Neuronal stem cell (in vitro differentiated cells): ENCODE measurements around the gene ZNF366.

ENCODE experiments used
- DNase-seq: peaks from one replicate; pipeline ENCODE4 v3.0.0-alpha.2; 2013; ENCODE audit warnings: low spot score
- H2AFZ ChIP-seq: one replicate; pipeline ENCODE4 v1.6.1; 2013; ENCODE audit warnings: mild to moderate bottlenecking, low read length, inconsistent platforms
- H2AK5ac ChIP-seq: 2 replicates; pipeline ENCODE4 v1.6.1; 2013; ENCODE audit warnings: low read depth, mild to moderate bottlenecking, inconsistent platforms, low read length, moderate library complexity, mixed read lengths
- H2BK120ac ChIP-seq: 2 replicates; pipeline ENCODE4 v1.6.1; 2013; ENCODE audit warnings: low read depth, mild to moderate bottlenecking, inconsistent platforms, low read length, moderate library complexity, mixed read lengths
- H2BK12ac ChIP-seq: one replicate; pipeline ENCODE4 v1.6.1; 2013; ENCODE audit warnings: low read length, inconsistent platforms
- H2BK15ac ChIP-seq: 2 replicates; pipeline ENCODE4 v1.6.1; 2013; ENCODE audit warnings: mild to moderate bottlenecking, low read length, inconsistent platforms, mixed read lengths
- H2BK5ac ChIP-seq: one replicate; pipeline ENCODE4 v1.6.1; 2013; ENCODE audit warnings: inconsistent platforms, mild to moderate bottlenecking, low read length, moderate library complexity
- H3K14ac ChIP-seq: one replicate; pipeline ENCODE4 v1.6.1; 2013; ENCODE audit warnings: low read length, inconsistent platforms
- H3K18ac ChIP-seq: 2 replicates; pipeline ENCODE4 v1.6.1; 2013; ENCODE audit warnings: low read length, inconsistent platforms
- H3K23ac ChIP-seq: 2 replicates; pipeline ENCODE4 v1.6.1; 2013; ENCODE audit warnings: low read depth, mild to moderate bottlenecking, mixed read lengths, low read length, inconsistent platforms; ENCODE audit not compliant: poor library complexity
- H3K27ac ChIP-seq: replicated peaks from 3 replicates; pipeline ENCODE4 v1.5.1; 2013; ENCODE audit warnings: low read length, inconsistent platforms
- H3K27me3 ChIP-seq, 3 experiments: 2 replicates each; pipeline ENCODE4 v1.6.1; 2013; ENCODE audit warnings: low read length in 3 of 3, mild to moderate bottlenecking in 2 of 3, inconsistent platforms in 1 of 3, low read depth in 1 of 3, mixed read lengths in 1 of 3, moderate library complexity in 1 of 3; ENCODE audit not compliant: control insufficient read depth in 3 of 3, insufficient read depth in 3 of 3
- H3K36me3 ChIP-seq, 2 donors: replicated peaks in 1 of 2; 2 replicates each; pipeline ENCODE4 v1.6.1; 2013; ENCODE audit warnings: low read length in 2 of 2; ENCODE audit not compliant: control insufficient read depth in 2 of 2, insufficient read depth in 2 of 2
- H3K4ac ChIP-seq: 2 replicates; pipeline ENCODE4 v1.6.1; 2013; ENCODE audit warnings: inconsistent platforms, mild to moderate bottlenecking, low read length, moderate library complexity
- H3K4me1 ChIP-seq, 2 donors: 1 replicate in 1 of 2; 2 replicates in 1 of 2; pipeline ENCODE4 v1.6.1; 2013; ENCODE audit warnings: low read length in 2 of 2, low read depth in 1 of 2; ENCODE audit not compliant: control insufficient read depth in 2 of 2, insufficient read depth in 1 of 2
- H3K4me2 ChIP-seq: one replicate; pipeline ENCODE4 v1.6.1; 2013; ENCODE audit warnings: mild to moderate bottlenecking, low read length, inconsistent platforms; ENCODE audit not compliant: insufficient read depth, poor library complexity, severe bottlenecking
- H3K4me3 ChIP-seq, 2 donors: 2 replicates each; pipeline ENCODE4 v1.5.1; 2013; ENCODE audit warnings: low read length in 2 of 2, mild to moderate bottlenecking in 2 of 2, inconsistent platforms in 1 of 2, moderate library complexity in 1 of 2
- H3K79me1 ChIP-seq: one replicate; pipeline ENCODE4 v1.6.1; 2013; ENCODE audit warnings: low read depth, mild to moderate bottlenecking, inconsistent platforms, low read length, moderate library complexity
- H3K9ac ChIP-seq: one replicate; pipeline ENCODE4 v1.6.1; 2013; ENCODE audit warnings: mild to moderate bottlenecking, low read depth, low read length, inconsistent platforms; ENCODE audit not compliant: poor library complexity
- H3K9me3 ChIP-seq, 2 donors: replicated peaks in 1 of 2; 2 replicates each; pipeline versions ENCODE3 to v1.6.1; 2013; ENCODE audit warnings: low read length in 2 of 2, mild to moderate bottlenecking in 2 of 2, inconsistent platforms in 1 of 2, low read depth in 1 of 2, mixed read lengths in 1 of 2, moderate library complexity in 1 of 2; ENCODE audit not compliant: control insufficient read depth in 2 of 2, insufficient read depth in 1 of 2
- H4K8ac ChIP-seq: one replicate; pipeline ENCODE4 v1.6.1; 2013; ENCODE audit warnings: low read depth, mild to moderate bottlenecking, inconsistent platforms, low read length, moderate library complexity
- H4K91ac ChIP-seq: one replicate; pipeline ENCODE4 v1.6.1; 2013; ENCODE audit warnings: low read length, low read depth, mild to moderate bottlenecking, inconsistent platforms; ENCODE audit not compliant: poor library complexity
- whole genome bisulfite sequencing, 2 donors: extraction: QIAGEN DNeasy Blood & Tissue Kit; methylation state at CpG; one replicate each; pipeline ENCODE4 v1.1.7; 2013; ENCODE audit warnings: missing lambda C conversion rate in 2 of 2, mixed read lengths in 1 of 2; ENCODE audit not compliant: insufficient read length in 2 of 2, insufficient replicate concordance in 1 of 2; ENCODE audit errors: extremely low coverage in 2 of 2; 5-methylcytosine and 5-hydroxymethylcytosine counted together

ZNF366 gene

DNA sequence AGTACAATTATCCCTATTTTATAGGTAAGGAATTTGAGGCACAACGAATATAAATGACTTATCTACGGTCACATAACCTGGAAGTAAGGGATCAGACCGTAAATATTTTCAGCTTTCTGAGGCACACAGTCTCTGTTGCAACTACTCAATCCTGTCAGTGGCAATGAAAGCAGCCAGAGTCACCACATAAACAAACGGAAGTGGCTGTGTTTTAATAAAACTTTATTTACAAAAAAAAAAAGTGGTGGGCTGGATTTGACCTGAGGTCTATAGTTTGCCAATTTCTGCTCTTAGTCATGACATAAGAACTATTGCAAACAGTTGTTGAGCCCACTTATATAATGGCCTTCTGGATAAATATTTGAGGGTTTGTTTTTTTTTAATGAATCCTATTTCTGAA is 29.6 kb downstream of the ZNF366 start:
- no peak overlapping the region for H2BK120ac ChIP-seq
- H3K4ac ChIP-seq = no peak overlapping the region
- no peak overlapping the region for H2BK5ac ChIP-seq
- H3K4me2 ChIP-seq = no peak overlapping the region
- H3K9me3 ChIP-seq = peaks cover 0 to 8% of the 10 kb centered on the region in 2 donors
- H3K18ac ChIP-seq = no peak overlapping the region
- H4K8ac ChIP-seq = no peak overlapping the region
- no peaks in the 10 kb centered on the region for H3K27me3 ChIP-seq
- no peak overlapping the region for H3K14ac ChIP-seq
- no peak overlapping the region for H3K27ac ChIP-seq
- H3K79me1 ChIP-seq = no peaks in the 10 kb centered on the region
- H4K91ac ChIP-seq = no peak overlapping the region
- no peak overlapping the region for H2BK12ac ChIP-seq
- no peak overlapping the region for H2BK15ac ChIP-seq
- no peak for DNase-seq
- H2AK5ac ChIP-seq = no peak overlapping the region
- WGBS, 2 donors = no CpG with 5 or more reads among the region's 4 CpGs
- no peak overlapping the region for H3K9ac ChIP-seq
- no peaks in the 10 kb centered on the region for H3K36me3 ChIP-seq
- no peak overlapping the region for H3K23ac ChIP-seq
- no peak overlapping the region for H3K4me3 ChIP-seq
- H3K4me1 ChIP-seq = peaks cover 3 to 25% of the 10 kb centered on the region in 2 donors
- no peak overlapping the region for H2AFZ ChIP-seq

DNA sequence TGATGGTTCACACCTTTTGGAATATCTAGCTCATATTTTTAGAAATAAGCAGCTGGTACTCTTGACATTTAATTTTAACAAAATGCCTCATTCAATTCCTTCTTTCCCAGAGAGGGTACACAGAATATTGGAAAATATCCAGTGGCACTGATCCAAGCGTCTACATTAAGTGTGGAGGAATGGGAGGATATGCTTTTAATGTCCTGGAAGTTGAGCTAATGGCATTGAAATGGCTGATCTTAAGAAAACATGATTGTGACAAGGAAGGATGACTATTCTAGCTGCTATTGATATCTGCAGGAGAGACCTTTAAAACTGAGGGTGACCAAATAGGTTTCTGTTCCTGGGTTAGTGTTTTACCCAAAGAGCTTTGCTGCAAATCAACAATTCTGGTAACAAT is 30.0 kb downstream of the ZNF366 start:
- Histone ChIP-seq H3K4me1 (peaks cover 3 to 25% of the 10 kb centered on the region in 2 donors), H3K4me2 (no peak overlapping the region)
- no CpG with 5 or more reads among the region's 1 CpG for WGBS, 2 donors

DNA sequence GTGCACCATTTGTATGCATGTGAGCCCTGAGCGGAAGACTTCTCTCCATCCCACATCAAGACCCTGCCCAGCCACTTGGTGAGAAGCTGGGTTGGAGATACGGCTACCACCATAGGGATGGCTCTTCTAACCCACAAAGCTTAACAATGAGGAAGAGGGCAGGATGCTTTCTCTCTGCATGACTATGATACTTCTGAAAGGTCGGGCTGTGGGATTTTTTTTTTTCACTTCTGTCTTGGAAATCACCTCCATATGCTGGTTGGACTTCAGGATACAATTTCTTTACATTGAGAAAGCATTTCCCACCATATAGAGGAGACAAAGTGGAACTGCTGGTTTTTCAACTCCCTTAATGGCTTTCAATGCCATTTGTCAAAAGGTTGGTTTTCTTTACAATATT is 30.5 kb downstream of the ZNF366 start:
- H4K91ac ChIP-seq = no peak overlapping the region
- no peak for DNase-seq
- no peaks in the 10 kb centered on the region for H3K79me1 ChIP-seq
- H2AK5ac ChIP-seq = no peak overlapping the region
- no peak overlapping the region for H3K14ac ChIP-seq
- no peak overlapping the region for H3K27ac ChIP-seq
- H3K23ac ChIP-seq = no peak overlapping the region
- no peak overlapping the region for H3K4me2 ChIP-seq
- H2BK5ac ChIP-seq = no peak overlapping the region
- no peak overlapping the region for H3K4ac ChIP-seq
- no peaks in the 10 kb centered on the region for H3K36me3 ChIP-seq
- H2BK15ac ChIP-seq = no peak overlapping the region
- peaks cover 0 to 8% of the 10 kb centered on the region in 2 donors for H3K9me3 ChIP-seq
- no peak overlapping the region for H3K18ac ChIP-seq
- no CpG with 5 or more reads among the region's 3 CpGs for WGBS, 2 donors
- no peak overlapping the region for H4K8ac ChIP-seq
- peaks cover 3 to 25% of the 10 kb centered on the region in 2 donors for H3K4me1 ChIP-seq
- no peak overlapping the region for H2AFZ ChIP-seq
- H3K9ac ChIP-seq = no peak overlapping the region
- H2BK120ac ChIP-seq = no peak overlapping the region
- H2BK12ac ChIP-seq = no peak overlapping the region
- no peak overlapping the region for H3K4me3 ChIP-seq
- H3K27me3 ChIP-seq = no peaks in the 10 kb centered on the region

More for the DNA sequence above, 30.0 kb downstream of the ZNF366 start:
- no peak overlapping the region for H2BK120ac ChIP-seq
- H3K23ac ChIP-seq = no peak overlapping the region
- no peak overlapping the region for H3K27ac ChIP-seq
- no peak overlapping the region for H2BK15ac ChIP-seq
- no peak overlapping the region for H3K9ac ChIP-seq
- DNase-seq = no peak
- H3K18ac ChIP-seq = no peak overlapping the region
- no peak overlapping the region for H2AFZ ChIP-seq
- H4K8ac ChIP-seq = no peak overlapping the region
- no peak overlapping the region for H2BK12ac ChIP-seq
- H2AK5ac ChIP-seq = no peak overlapping the region
- H3K4ac ChIP-seq = no peak overlapping the region
- H4K91ac ChIP-seq = no peak overlapping the region
- no peaks in the 10 kb centered on the region for H3K36me3 ChIP-seq
- no peak overlapping the region for H2BK5ac ChIP-seq
- peaks cover 0 to 8% of the 10 kb centered on the region in 2 donors for H3K9me3 ChIP-seq
- H3K79me1 ChIP-seq = no peaks in the 10 kb centered on the region
- H3K4me3 ChIP-seq = no peak overlapping the region
- H3K27me3 ChIP-seq = no peaks in the 10 kb centered on the region
- no peak overlapping the region for H3K14ac ChIP-seq

DNA sequence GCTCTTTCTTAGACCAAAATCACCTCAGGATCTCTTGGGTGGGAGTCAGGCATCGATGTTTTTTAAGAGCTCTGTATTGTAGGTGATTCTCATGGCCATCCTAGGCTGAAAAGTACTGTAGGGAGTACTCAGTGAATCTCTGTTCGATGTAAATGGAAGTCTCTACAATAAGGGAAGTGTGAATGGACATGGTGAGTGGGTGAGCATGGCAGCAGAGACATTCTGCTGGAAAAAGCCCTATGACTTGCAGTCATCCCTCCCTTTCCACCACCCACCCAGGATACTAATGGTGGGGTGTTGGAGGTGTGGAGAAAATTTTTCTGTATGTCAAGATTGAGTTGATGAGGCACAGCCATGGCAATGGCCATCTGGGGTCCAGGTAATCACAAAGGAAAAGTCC is 30.9 kb downstream of the ZNF366 start:
- no peak overlapping the region for H2BK5ac ChIP-seq
- no peak for DNase-seq
- no peak overlapping the region for H2BK15ac ChIP-seq
- H3K18ac ChIP-seq = no peak overlapping the region
- no peak overlapping the region for H3K27ac ChIP-seq
- no peaks in the 10 kb centered on the region for H3K36me3 ChIP-seq
- no peak overlapping the region for H3K4me2 ChIP-seq
- peaks cover 3 to 25% of the 10 kb centered on the region in 2 donors for H3K4me1 ChIP-seq
- no peak overlapping the region for H3K4me3 ChIP-seq
- peaks cover 0 to 8% of the 10 kb centered on the region in 2 donors for H3K9me3 ChIP-seq
- H3K27me3 ChIP-seq = no peaks in the 10 kb centered on the region
- H3K23ac ChIP-seq = no peak overlapping the region
- H2BK12ac ChIP-seq = no peak overlapping the region
- no peaks in the 10 kb centered on the region for H3K79me1 ChIP-seq
- no peak overlapping the region for H2AFZ ChIP-seq
- no peak overlapping the region for H4K8ac ChIP-seq
- no peak overlapping the region for H2AK5ac ChIP-seq
- no CpG with 5 or more reads among the region's 2 CpGs for WGBS, 2 donors
- no peak overlapping the region for H2BK120ac ChIP-seq
- H3K4ac ChIP-seq = no peak overlapping the region
- no peak overlapping the region for H3K9ac ChIP-seq
- no peak overlapping the region for H4K91ac ChIP-seq
- no peak overlapping the region for H3K14ac ChIP-seq
